T-cell (primary cell): ENCODE measurements around the gene BRINP3. TPM values are rescaled to one million over a fixed set of nuclear protein-coding genes. Genes with fewer than 3 reads are reported as not detected.

Experiments used
- ATAC-seq, 4 experiments: fragments of 200-7000 bp in 3 of 4; fragments of 150-1000 bp in 1 of 4; cut with Tn5 transposase; replicated peaks in 1 of 4; 1 replicate in 3 of 4; 2 replicates in 1 of 4; pipeline ENCODE4 v1.10.0; 2021; ENCODE audit warnings: moderate library complexity in 3 of 4, mild to moderate bottlenecking in 2 of 4, moderate number of reproducible peaks in 1 of 4
- CTCF ChIA-PET, 2 donors: fragments of 300-600 bp; sonication (Branson Sonifier 250); formaldehyde crosslinking; loops; one replicate each; lab custom pipeline; 2022; ENCODE audit warnings: antibody characterized with exemption in 2 of 2; lab: Charles Lee
- POLR2A ChIA-PET, 2 donors: fragments of 300-600 bp; sonication (Branson Sonifier 250); formaldehyde crosslinking; loops; one replicate each; lab custom pipeline; 2022; ENCODE audit warnings: antibody characterized with exemption in 2 of 2; lab: Charles Lee
- DNase-seq, 35 experiments: peaks; one replicate each; pipeline versions ENCODE4 v3.0.0 to v3.0.0-alpha.2; 2013 to 2023
- H3K27ac ChIP-seq: one replicate; pipeline ENCODE4 v1.5.1; 2013; ENCODE audit warnings: low read length
- H3K27me3 ChIP-seq, 2 experiments: replicated peaks in 1 of 2; 1 replicate in 1 of 2; 2 replicates in 1 of 2; pipeline versions ENCODE4 v1.6.1 to v1.7.0; 2013; ENCODE audit warnings: low read length in 1 of 2, mixed read lengths in 1 of 2; ENCODE audit not compliant: control insufficient read depth in 2 of 2, insufficient read depth in 2 of 2; ENCODE audit errors: extremely low read depth in 1 of 2
- H3K36me3 ChIP-seq, 2 donors: 1 replicate in 1 of 2; 2 replicates in 1 of 2; pipeline versions ENCODE4 v1.6.1 to v1.7.0; 2013; ENCODE audit warnings: low read length in 1 of 2; ENCODE audit not compliant: control insufficient read depth in 2 of 2, insufficient read depth in 1 of 2; ENCODE audit errors: extremely low read depth in 1 of 2
- H3K4me1 ChIP-seq, 2 experiments: 1 replicate in 1 of 2; 2 replicates in 1 of 2; pipeline versions ENCODE4 v1.6.1 to v1.7.0; 2013; ENCODE audit warnings: low read length in 2 of 2, mixed read lengths in 1 of 2; ENCODE audit not compliant: insufficient read depth in 2 of 2, control insufficient read depth in 1 of 2; ENCODE audit errors: extremely low read depth in 1 of 2
- H3K4me3 ChIP-seq, 2 donors: 1 replicate in 1 of 2; 2 replicates in 1 of 2; pipeline versions ENCODE4 v1.5.1 to v1.7.0; 2013; ENCODE audit warnings: mild to moderate bottlenecking in 2 of 2, low read length in 1 of 2, moderate library complexity in 1 of 2; ENCODE audit not compliant: control insufficient read depth in 1 of 2; ENCODE audit errors: extremely low read depth in 1 of 2
- H3K9me3 ChIP-seq: 2 replicates; pipeline ENCODE4 v1.7.0; 2013
- H3K27ac Mint-ChIP-seq, 2 donors: one replicate each; pipeline ENCODE4 v1.8.0; 2020 to 2021; ENCODE audit warnings: mild to moderate bottlenecking in 2 of 2, mixed read lengths in 2 of 2
- H3K27me3 Mint-ChIP-seq, 2 donors: one replicate each; pipeline ENCODE4 v1.8.0; 2021 to 2022; ENCODE audit warnings: mixed read lengths in 2 of 2
- H3K36me3 Mint-ChIP-seq: one replicate; pipeline ENCODE4 v1.8.0; 2021; ENCODE audit warnings: mixed read lengths
- H3K4me1 Mint-ChIP-seq, 3 donors: one replicate each; pipeline ENCODE4 v1.8.0; 2020 to 2022; ENCODE audit warnings: mixed read lengths in 3 of 3, mild to moderate bottlenecking in 1 of 3
- H3K4me3 Mint-ChIP-seq, 3 donors: one replicate each; pipeline ENCODE4 v1.8.0; 2020 to 2022; ENCODE audit warnings: mild to moderate bottlenecking in 3 of 3, mixed read lengths in 3 of 3, moderate library complexity in 3 of 3
- H3K9me3 Mint-ChIP-seq, 3 donors: one replicate each; pipeline ENCODE4 v1.8.0; 2020 to 2022; ENCODE audit warnings: mixed read lengths in 3 of 3
- WGBS: methylation state at CpG from one replicate; pipeline ENCODE4 v1.1.5; 2013; ENCODE audit warnings: missing lambda C conversion rate; ENCODE audit not compliant: insufficient coverage; 5-methylcytosine and 5-hydroxymethylcytosine counted together
- total RNA-seq, 35 experiments: library from RNA in 6 of 35; stranded (reverse) in 6 of 35; fragments of 120-200 nt in 1 of 35; gene quantifications; one replicate each; pipeline versions ENCODE4 v1.2.1 to v1.2.4 and lab custom pipeline; 2013 to 2026

BRINP3 gene
- total RNA-seq, 5 donors from 2014 or later (not counting 1 experiment from before 2014, with no cell fraction given), result not detected

- Mint-ChIP-seq H3K4me1 (no peaks in the 10 kb centered on the region), H3K27ac (no peak overlapping the region), H3K27me3 (no peaks in the 10 kb centered on the region), H3K4me3 (no peak overlapping the region), H3K36me3 (no peaks in the 10 kb centered on the region), H3K9me3 (peaks cover 21 to 29% (median 23%) of the 10 kb centered on the region in 3 donors)
- H3K4me3 ChIP-seq, result no peak overlapping the region
- H3K4me1 ChIP-seq, result no peaks in the 10 kb centered on the region
- DNase-seq (no peak), ATAC-seq (no peak)
- CTCF ChIA-PET, result no interaction called here
- no peak overlapping the region for H3K27ac ChIP-seq
- no peaks in the 10 kb centered on the region for H3K27me3 ChIP-seq
- no peaks in the 10 kb centered on the region for H3K9me3 ChIP-seq
- no CpG with 5 or more reads among the region's 1 CpG for WGBS
- POLR2A ChIA-PET, result no interaction called here
- no peaks in the 10 kb centered on the region for H3K36me3 ChIP-seq
Measured at GRCh38 chr1:190365283-190365682, 112.4 kb downstream of the BRINP3 start.

GRCh38 chr1:190353538-190354101, 124.0 kb downstream of the BRINP3 start:
- no peak overlapping the region for H3K27ac Mint-ChIP-seq
- CTCF ChIA-PET, result no interaction called here

GRCh38 chr1:190344454-190344853, 133.2 kb downstream of the BRINP3 start:
- no peaks in the 10 kb centered on the region for H3K4me1 ChIP-seq
- ATAC-seq (no peak), DNase-seq (no peak)
- H3K27ac ChIP-seq, result no peak overlapping the region
- H3K36me3 Mint-ChIP-seq, result no peaks in the 10 kb centered on the region
- ChIA-PET POLR2A (no interaction called here), CTCF (no interaction called here)
- H3K27ac Mint-ChIP-seq, result no peak overlapping the region
- no peaks in the 10 kb centered on the region for H3K36me3 ChIP-seq
- H3K9me3 Mint-ChIP-seq, result peaks cover 0 to 7% (median 6%) of the 10 kb centered on the region in 3 donors
- no peaks in the 10 kb centered on the region for H3K4me1 Mint-ChIP-seq
- no peak overlapping the region for H3K4me3 ChIP-seq
- no peak overlapping the region for H3K4me3 Mint-ChIP-seq
- no peaks in the 10 kb centered on the region for H3K27me3 ChIP-seq
- H3K27me3 Mint-ChIP-seq, result no peaks in the 10 kb centered on the region
- no peaks in the 10 kb centered on the region for H3K9me3 ChIP-seq

More at GRCh38 chr1:190353538-190354101, 124.0 kb downstream of the BRINP3 start:
- POLR2A ChIA-PET, result no interaction called here
- Histone ChIP-seq H3K27me3 (no peaks in the 10 kb centered on the region), H3K4me1 (no peaks in the 10 kb centered on the region), H3K27ac (no peak overlapping the region), H3K36me3 (no peaks in the 10 kb centered on the region), H3K4me3 (no peak overlapping the region), H3K9me3 (no peaks in the 10 kb centered on the region)
- peaks cover 5 to 6% (median 5%) of the 10 kb centered on the region in 3 donors for H3K9me3 Mint-ChIP-seq
- 69% methylated on average over 2 of the region's 3 CpGs for WGBS
- H3K27me3 Mint-ChIP-seq, result no peaks in the 10 kb centered on the region
- no peaks in the 10 kb centered on the region for H3K36me3 Mint-ChIP-seq
- no peak for ATAC-seq
- H3K4me1 Mint-ChIP-seq, result no peaks in the 10 kb centered on the region
- no peak overlapping the region for H3K4me3 Mint-ChIP-seq
- DNase-seq, result no peak

- Mint-ChIP-seq H3K4me3 (no peak overlapping the region), H3K9me3 (peaks cover 14 to 23% (median 18%) of the 10 kb centered on the region in 3 donors), H3K4me1 (no peaks in the 10 kb centered on the region), H3K36me3 (no peaks in the 10 kb centered on the region), H3K27ac (no peak overlapping the region), H3K27me3 (no peaks in the 10 kb centered on the region)
- no peaks in the 10 kb centered on the region for H3K9me3 ChIP-seq
- POLR2A ChIA-PET, result no interaction called here
- no peaks in the 10 kb centered on the region for H3K4me1 ChIP-seq
- H3K27me3 ChIP-seq, result no peaks in the 10 kb centered on the region
- ATAC-seq (no peak), DNase-seq (no peak)
- CTCF ChIA-PET, result no interaction called here
- H3K4me3 ChIP-seq, result no peak overlapping the region
- H3K27ac ChIP-seq, result no peak overlapping the region
- no peaks in the 10 kb centered on the region for H3K36me3 ChIP-seq
Measured at GRCh38 chr1:190338829-190339228, 138.8 kb downstream of the BRINP3 start.

DNA sequence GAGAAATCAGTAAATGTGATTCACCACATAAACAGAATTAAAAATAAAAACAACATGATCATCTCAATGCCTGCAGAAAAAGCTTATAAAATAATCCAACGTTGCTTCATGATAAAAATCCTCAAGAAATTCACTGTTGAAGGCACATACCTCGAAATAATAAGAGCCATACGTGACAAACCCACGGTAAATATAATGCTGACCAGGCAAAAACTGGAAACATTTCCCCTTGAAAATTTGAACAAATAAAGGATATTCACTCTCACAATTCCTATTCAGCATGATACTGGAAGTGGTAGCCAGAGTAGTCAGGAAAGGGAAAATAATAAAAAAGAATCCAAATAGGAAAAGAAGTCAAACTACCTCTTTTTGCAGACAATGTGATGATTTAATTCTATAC, 148.8 kb downstream of the BRINP3 start:
- no peaks in the 10 kb centered on the region for H3K36me3 Mint-ChIP-seq
- no peak overlapping the region for H3K27ac Mint-ChIP-seq
- H3K4me1 ChIP-seq, result no peaks in the 10 kb centered on the region
- no peak for ATAC-seq
- CTCF ChIA-PET, result no interaction called here
- no peaks in the 10 kb centered on the region for H3K9me3 ChIP-seq
- no peaks in the 10 kb centered on the region for H3K27me3 ChIP-seq
- DNase-seq, result no peak
- H3K36me3 ChIP-seq, result no peaks in the 10 kb centered on the region
- 57% methylated on average over 2 of the region's 4 CpGs for WGBS
- H3K4me3 ChIP-seq, result no peak overlapping the region
- H3K27ac ChIP-seq, result no peak overlapping the region
- H3K27me3 Mint-ChIP-seq, result no peaks in the 10 kb centered on the region
- H3K9me3 Mint-ChIP-seq, result peaks cover 4 to 39% (median 11%) of the 10 kb centered on the region in 3 donors
- no peak overlapping the region for H3K4me3 Mint-ChIP-seq
- H3K4me1 Mint-ChIP-seq, result no peaks in the 10 kb centered on the region
- POLR2A ChIA-PET, result no interaction called here

GRCh38 chr1:190328361-190328760, 149.3 kb downstream of the BRINP3 start:
- Histone ChIP-seq H3K27me3 (no peaks in the 10 kb centered on the region), H3K4me1 (no peaks in the 10 kb centered on the region), H3K4me3 (no peak overlapping the region), H3K36me3 (no peaks in the 10 kb centered on the region), H3K27ac (no peak overlapping the region), H3K9me3 (no peaks in the 10 kb centered on the region)
- Mint-ChIP-seq H3K4me3 (no peak overlapping the region), H3K36me3 (no peaks in the 10 kb centered on the region), H3K27ac (no peak overlapping the region), H3K27me3 (no peaks in the 10 kb centered on the region), H3K4me1 (no peaks in the 10 kb centered on the region), H3K9me3 (peaks cover 4 to 39% (median 11%) of the 10 kb centered on the region in 3 donors)
- ChIA-PET CTCF (no interaction called here), POLR2A (no interaction called here)
- no peak for ATAC-seq
- no peak for DNase-seq

DNA sequence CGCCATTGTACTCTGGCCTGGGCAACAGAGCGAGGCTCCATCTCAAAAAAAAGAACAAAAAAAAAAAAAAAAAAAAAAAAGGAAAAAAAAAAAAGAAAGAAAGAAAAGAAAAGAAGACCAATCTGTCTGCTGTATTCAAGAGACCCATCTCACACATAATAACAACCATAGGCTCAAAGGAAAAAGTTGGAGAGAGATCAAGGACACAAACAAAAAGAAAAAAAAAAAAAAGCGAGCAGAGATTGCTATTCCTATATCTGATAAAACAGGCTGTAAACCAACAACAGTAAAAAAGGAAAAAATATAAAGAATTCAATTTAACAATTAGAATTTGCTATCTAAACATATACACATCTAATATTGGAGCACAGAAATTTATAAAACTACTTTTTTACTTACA, 150.4 kb downstream of the BRINP3 start:
- ATAC-seq (no peak), DNase-seq (no peak)
- H3K36me3 ChIP-seq, result no peaks in the 10 kb centered on the region
- Mint-ChIP-seq H3K27ac (no peak overlapping the region), H3K4me3 (no peak overlapping the region), H3K4me1 (no peaks in the 10 kb centered on the region), H3K9me3 (peaks cover 4 to 35% (median 11%) of the 10 kb centered on the region in 3 donors), H3K27me3 (no peaks in the 10 kb centered on the region), H3K36me3 (no peaks in the 10 kb centered on the region)
- H3K27me3 ChIP-seq, result no peaks in the 10 kb centered on the region
- POLR2A ChIA-PET, result no interaction called here
- no CpG with 5 or more reads among the region's 3 CpGs for WGBS
- no peaks in the 10 kb centered on the region for H3K9me3 ChIP-seq
- CTCF ChIA-PET, result no interaction called here
- H3K27ac ChIP-seq, result no peak overlapping the region
- no peak overlapping the region for H3K4me3 ChIP-seq
- no peaks in the 10 kb centered on the region for H3K4me1 ChIP-seq
